ENCODE data around the gene TMEM253.

TMEM253 gene

GRCh38 chr14:21103710-21104447 lies 3.0 kb downstream of the TMEM253 start:
- peak overlapping the region; percentile 94 for H3K4me3 ChIP-seq (ENCODE audit: control insufficient read depth, low read depth, low read length)
- TF ChIP-seq, protein P1, sequence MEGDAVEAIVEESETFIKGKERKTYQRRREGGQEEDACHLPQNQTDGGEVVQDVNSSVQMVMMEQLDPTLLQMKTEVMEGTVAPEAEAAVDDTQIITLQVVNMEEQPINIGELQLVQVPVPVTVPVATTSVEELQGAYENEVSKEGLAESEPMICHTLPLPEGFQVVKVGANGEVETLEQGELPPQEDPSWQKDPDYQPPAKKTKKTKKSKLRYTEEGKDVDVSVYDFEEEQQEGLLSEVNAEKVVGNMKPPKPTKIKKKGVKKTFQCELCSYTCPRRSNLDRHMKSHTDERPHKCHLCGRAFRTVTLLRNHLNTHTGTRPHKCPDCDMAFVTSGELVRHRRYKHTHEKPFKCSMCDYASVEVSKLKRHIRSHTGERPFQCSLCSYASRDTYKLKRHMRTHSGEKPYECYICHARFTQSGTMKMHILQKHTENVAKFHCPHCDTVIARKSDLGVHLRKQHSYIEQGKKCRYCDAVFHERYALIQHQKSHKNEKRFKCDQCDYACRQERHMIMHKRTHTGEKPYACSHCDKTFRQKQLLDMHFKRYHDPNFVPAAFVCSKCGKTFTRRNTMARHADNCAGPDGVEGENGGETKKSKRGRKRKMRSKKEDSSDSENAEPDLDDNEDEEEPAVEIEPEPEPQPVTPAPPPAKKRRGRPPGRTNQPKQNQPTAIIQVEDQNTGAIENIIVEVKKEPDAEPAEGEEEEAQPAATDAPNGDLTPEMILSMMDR (IDR thresholded peaks at IDR 0.05; ENCODE audit: control insufficient read depth, insufficient read depth, low read depth, low read length, missing control alignments): peak; percentile 84
- peak; percentile 77 for DNase-seq (ENCODE audit: low read depth)

DNA sequence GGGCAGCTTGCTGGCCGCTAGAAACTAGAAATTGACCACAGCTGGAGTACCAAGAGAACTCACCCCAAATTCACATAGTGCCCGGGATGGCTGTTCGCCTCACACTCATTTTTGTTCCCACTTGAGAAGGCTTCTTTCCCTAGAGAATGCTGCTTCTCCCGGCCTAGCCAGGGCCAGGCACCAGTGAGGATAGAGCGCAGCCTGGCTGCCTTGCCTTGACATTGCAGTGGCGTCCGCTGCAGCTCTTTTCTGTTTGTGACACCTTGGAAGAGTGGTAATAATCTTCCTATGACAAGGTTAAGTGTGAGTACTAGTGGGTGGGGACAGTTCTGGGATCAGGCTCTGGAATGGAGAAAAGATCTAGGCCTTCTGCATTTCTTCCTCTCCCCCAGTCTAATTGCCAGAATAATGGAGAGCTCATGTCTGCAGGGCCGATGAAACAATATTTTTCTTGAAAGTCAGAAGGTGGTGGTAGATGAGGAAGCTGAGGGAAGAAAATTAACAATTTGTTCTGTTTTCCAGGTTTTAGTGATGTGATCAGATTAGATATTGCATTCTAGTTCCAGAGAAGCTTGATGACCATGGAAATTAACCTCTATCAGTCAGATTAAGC lies 3.7 kb downstream of the TMEM253 start:
- peak overlapping the region; percentile 94 for H3K4me3 ChIP-seq (ENCODE audit: control insufficient read depth, low read depth, low read length)
- TF ChIP-seq, protein P1 (IDR thresholded peaks at IDR 0.05; ENCODE audit: control insufficient read depth, insufficient read depth, low read depth, low read length, missing control alignments): peak; percentile 99
- no peak for DNase-seq (ENCODE audit: low read depth)

- TF ChIP-seq, protein P1 (IDR thresholded peaks at IDR 0.05; ENCODE audit: control insufficient read depth, insufficient read depth, low read depth, low read length, missing control alignments): no peak
- DNase-seq (ENCODE audit: low read depth): no peak
- H3K4me3 ChIP-seq (ENCODE audit: control insufficient read depth, low read depth, low read length): no peak overlapping the region
These were observed 4.2 kb downstream of the TMEM253 start for GRCh38 chr14:21105095-21105494.

- TF ChIP-seq, protein P1 (IDR thresholded peaks at IDR 0.05; ENCODE audit: control insufficient read depth, insufficient read depth, low read depth, low read length, missing control alignments): no peak
- no peak for DNase-seq (ENCODE audit: low read depth)
- H3K4me3 ChIP-seq (ENCODE audit: control insufficient read depth, low read depth, low read length): no peak overlapping the region
These were observed 5.3 kb downstream of the TMEM253 start for GRCh38 chr14:21106176-21106497.

DNA sequence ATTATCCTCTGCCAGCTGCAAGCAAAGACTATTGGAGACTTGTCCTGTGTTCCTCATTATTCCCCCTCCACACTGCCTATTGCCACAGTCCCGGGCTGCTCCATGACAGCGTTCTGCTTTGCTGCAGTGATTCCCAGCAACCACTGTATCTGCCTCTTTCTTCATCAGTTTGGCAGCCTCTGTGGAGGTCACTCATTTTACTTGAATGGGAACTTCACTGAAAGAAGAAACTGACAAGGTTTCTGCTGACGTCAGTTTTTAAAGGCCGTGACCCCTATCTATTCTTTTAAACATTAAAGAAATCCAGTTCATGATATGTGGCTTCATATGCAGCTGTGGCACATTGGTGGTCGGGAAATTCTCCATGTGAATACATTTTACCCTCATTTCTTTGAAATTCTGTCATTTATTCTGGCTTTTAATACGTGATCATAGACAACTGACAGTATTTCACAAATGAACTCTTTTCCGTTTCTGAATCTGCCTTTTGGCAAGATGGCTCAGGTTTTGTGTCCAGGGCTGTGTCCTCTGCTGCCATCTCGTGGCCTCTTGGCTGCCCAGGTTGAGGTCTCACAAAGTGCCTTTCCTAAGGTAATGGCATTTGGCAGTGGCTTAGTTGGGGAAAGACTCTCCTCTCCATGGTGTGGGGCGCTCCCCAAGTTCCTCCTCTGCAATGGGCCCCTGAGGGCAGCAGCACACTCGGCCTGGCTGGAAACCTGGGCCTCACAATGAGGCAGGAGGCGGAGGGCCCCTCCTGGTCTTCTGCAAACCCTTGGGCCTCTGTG lies 5.8 kb downstream of the TMEM253 start:
- TF ChIP-seq, protein P1 (IDR thresholded peaks at IDR 0.05; ENCODE audit: control insufficient read depth, insufficient read depth, low read depth, low read length, missing control alignments): peak; percentile 97
- no peak overlapping the region for H3K4me3 ChIP-seq (ENCODE audit: control insufficient read depth, low read depth, low read length)

GRCh38 chr14:21107283-21107800 lies 6.5 kb downstream of the TMEM253 start:
- TF ChIP-seq, protein P1 (IDR thresholded peaks at IDR 0.05; ENCODE audit: control insufficient read depth, insufficient read depth, low read depth, low read length, missing control alignments): no peak
- no peak for DNase-seq (ENCODE audit: low read depth)
- no peak overlapping the region for H3K4me3 ChIP-seq (ENCODE audit: control insufficient read depth, low read depth, low read length)

More for the DNA sequence above, 5.8 kb downstream of the TMEM253 start:
- no peak for DNase-seq (ENCODE audit: low read depth)
